GM12873 (cell line): Measurements from ENCODE around the gene ECE2.

ENCODE experiments used
- TF ChIP-seq, protein P1 (sequence below): IDR thresholded peaks from 2 replicates; pipeline ENCODE4 v1.5.1; 2012; ENCODE audit warnings: low read depth, mild to moderate bottlenecking, moderate library complexity, low read length, control low read depth; ENCODE audit not compliant: insufficient read depth; ENCODE audit errors: missing control alignments

ECE2 gene

DNA sequence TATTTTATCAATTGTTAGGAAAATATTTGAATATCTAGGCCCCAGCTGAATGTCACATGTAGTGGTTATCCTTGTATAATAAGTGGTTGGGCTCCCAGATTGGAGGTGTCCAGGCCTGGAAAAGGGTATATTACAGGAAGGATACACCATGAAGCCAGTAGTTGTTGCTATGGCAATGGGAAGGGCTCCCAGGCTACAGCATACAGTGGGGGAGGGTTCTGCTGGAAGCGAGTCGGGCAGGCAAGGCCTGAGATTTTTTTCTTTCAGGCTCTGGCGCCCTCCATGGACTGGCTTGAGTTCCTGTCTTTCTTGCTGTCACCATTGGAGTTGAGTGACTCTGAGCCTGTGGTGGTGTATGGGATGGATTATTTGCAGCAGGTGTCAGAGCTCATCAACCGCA, 8.9 kb downstream of the ECE2 start:
- TF ChIP-seq, protein P1, sequence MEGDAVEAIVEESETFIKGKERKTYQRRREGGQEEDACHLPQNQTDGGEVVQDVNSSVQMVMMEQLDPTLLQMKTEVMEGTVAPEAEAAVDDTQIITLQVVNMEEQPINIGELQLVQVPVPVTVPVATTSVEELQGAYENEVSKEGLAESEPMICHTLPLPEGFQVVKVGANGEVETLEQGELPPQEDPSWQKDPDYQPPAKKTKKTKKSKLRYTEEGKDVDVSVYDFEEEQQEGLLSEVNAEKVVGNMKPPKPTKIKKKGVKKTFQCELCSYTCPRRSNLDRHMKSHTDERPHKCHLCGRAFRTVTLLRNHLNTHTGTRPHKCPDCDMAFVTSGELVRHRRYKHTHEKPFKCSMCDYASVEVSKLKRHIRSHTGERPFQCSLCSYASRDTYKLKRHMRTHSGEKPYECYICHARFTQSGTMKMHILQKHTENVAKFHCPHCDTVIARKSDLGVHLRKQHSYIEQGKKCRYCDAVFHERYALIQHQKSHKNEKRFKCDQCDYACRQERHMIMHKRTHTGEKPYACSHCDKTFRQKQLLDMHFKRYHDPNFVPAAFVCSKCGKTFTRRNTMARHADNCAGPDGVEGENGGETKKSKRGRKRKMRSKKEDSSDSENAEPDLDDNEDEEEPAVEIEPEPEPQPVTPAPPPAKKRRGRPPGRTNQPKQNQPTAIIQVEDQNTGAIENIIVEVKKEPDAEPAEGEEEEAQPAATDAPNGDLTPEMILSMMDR: peak; percentile 42

DNA sequence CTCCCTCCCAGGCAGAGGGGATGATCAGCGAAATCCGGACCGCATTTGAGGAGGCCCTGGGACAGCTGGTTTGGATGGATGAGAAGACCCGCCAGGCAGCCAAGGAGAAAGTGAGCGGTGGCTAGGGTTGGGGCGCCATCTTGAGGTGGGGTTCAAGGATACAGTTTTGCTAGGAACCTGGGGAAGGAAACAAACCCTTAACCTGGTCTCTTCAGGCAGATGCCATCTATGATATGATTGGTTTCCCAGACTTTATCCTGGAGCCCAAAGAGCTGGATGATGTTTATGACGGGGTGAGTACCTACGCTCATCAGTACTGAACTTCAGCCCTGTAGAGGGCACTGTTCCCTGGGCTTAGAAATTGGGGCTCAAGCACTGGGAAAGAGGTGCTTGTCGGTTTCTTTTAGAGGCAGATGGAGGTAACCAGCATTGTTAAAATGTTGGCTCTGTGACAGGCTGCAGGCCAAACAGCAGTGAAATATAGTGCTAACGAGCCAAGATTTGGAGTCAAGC, 13.7 kb downstream of the ECE2 start:
- TF ChIP-seq, protein P1: peak; percentile 78

DNA sequence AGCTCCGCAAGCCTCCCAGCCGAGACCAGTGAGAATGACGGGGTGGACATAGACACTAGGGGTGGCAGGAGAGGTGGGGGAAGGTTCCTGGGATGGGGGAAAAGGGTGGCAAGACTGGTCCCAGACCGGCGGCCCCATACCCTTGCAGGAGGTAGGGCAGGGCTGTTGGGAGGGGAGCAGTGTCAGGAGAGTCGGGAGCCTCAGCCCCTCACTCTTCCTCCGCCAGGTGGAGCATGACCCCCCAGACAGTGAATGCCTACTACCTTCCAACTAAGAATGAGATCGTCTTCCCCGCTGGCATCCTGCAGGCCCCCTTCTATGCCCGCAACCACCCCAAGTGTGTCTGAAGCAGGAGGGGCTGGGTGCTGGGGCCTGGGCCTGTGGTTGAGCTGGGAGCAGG, 14.5 kb downstream of the ECE2 start:
- TF ChIP-seq, protein P1: no peak

DNA sequence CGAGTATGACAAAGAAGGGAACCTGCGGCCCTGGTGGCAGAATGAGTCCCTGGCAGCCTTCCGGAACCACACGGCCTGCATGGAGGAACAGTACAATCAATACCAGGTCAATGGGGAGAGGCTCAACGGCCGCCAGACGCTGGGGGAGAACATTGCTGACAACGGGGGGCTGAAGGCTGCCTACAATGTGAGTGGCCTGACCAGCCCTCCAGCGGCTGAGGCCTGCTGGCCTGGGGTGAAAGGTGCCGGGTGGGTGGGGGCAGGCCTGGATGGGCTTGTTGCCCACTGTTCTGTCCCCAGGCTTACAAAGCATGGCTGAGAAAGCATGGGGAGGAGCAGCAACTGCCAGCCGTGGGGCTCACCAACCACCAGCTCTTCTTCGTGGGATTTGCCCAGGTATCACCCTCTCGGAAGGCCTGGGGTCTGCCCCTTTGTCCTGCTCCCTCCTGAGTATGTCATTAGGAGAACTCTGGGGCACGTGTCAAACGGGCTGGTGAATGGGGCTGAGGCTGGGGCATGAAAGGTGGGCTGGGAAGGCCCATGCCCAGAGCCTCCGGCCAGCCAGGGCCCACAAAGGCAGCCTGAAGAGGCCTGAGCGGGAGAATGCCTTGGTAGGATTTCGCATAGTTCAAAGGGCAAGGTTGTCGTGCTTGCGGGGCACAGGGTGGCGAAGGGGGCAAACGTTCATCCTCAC, 15.4 kb downstream of the ECE2 start:
- TF ChIP-seq, protein P1: no peak

DNA sequence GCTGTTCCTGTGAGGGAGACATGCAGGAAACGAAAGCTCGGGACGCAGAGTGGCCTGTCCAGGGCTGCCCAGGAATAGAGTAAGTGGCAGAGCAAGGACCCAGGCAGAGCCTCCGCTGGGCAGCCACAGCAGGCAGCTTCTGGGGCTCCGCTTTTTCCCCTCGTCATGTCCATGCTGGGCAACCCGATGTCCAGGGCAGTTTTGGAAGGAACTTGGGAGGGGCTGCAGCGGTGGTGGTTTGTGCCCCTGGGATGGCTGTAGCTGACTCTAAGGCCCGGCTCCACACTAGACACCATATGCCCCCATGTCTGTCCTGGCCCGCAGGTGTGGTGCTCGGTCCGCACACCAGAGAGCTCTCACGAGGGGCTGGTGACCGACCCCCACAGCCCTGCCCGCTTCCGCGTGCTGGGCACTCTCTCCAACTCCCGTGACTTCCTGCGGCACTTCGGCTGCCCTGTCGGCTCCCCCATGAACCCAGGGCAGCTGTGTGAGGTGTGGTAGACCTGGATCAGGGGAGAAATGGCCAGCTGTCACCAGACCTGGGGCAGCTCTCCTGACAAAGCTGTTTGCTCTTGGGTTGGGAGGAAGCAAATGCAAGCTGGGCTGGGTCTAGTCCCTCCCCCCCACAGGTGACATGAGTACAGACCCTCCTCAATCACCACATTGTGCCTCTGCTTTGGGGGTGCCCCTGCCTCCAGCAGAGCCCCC, 16.1 kb downstream of the ECE2 start:
- TF ChIP-seq, protein P1: no peak

DNA sequence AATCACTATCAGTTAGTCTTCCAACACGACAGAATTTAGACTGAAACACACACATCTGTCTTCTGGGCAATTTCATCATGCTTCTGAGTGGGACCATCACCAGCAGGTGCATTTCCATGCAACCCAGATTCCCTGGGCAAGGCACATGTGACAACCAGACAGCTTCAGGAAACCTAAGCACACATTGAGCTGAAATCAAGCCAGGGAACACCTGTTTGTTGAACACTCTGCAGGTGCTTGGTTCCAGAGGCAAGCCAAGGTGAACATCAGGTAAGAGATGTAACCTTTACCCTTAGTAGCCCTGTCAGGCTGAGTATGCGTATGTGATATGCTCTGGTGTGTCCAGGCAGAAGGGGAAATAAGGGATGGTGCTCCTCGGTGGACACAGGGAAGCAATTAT, 19.9 kb downstream of the ECE2 start:
- TF ChIP-seq, protein P1: no peak

DNA sequence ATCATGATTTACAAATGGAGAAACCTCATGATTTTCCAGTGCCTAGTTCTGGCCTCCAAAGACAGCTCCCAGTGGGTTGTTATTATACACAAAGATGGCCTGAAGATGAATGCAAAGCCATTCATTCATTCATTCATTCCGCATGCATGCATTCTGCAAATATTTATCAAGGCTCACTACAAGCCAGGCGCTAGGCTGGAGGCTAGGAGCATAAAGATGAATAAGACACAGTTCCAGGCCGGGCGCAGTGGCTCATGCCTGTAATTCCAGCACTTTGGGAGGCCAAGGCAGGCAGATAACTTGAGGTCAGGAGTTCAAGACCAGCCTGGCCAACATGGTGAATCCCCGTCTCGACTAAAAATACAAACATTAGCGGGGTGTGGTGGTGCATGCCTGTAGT, 20.8 kb downstream of the ECE2 start:
- TF ChIP-seq, protein P1: no peak
